Panc1 (cell line): ENCODE results near the gene PAPPA. TPM values are rescaled to one million over a fixed set of nuclear protein-coding genes. Genes with fewer than 3 reads are reported as not detected.

Source experiments
- ATAC-seq: fragments of 200-7000 bp; cut with Tn5 transposase; 2 replicates; pipeline ENCODE4 v1.9.1; 2020; ENCODE audit warnings: mild to moderate bottlenecking, moderate library complexity
- BruUV-seq: library from RNA; stranded (reverse); fragments of 400-500 nt; replicated peaks from 2 replicates; lab custom pipeline; 2021; lab: Mats Ljungman, UMichigan
- CTCF ChIA-PET: fragments of 300-600 bp; sonication (Branson Sonifier 250); formaldehyde crosslinking; loops from one replicate; lab custom pipeline; 2022; ENCODE audit warnings: antibody characterized with exemption; lab: Charles Lee
- POLR2A ChIA-PET: fragments of 300-600 bp; sonication (Branson Sonifier 250); formaldehyde crosslinking; loops from one replicate; lab custom pipeline; 2022; ENCODE audit warnings: antibody characterized with exemption; lab: Charles Lee
- DNase-seq: peaks from one replicate; pipeline ENCODE4 v3.0.0-alpha.2; 2010; ENCODE audit warnings: low read depth, low spot score
- H3K27ac ChIP-seq: 2 replicates; pipeline ENCODE4 v1.5.1; 2011; ENCODE audit warnings: mild to moderate bottlenecking, low read length, inconsistent platforms
- H3K27me3 ChIP-seq: fragments of 200-500 bp; sonication (Bioruptor generic); 2 replicates; pipeline ENCODE4 v1.6.0; 2014; ENCODE audit warnings: low read length, inconsistent platforms; ENCODE audit not compliant: control insufficient read depth, insufficient read depth
- H3K36me3 ChIP-seq: fragments of 200-500 bp; sonication (Bioruptor generic); 2 replicates; pipeline ENCODE4 v1.5.1; 2014; ENCODE audit warnings: inconsistent platforms, mild to moderate bottlenecking, low read length, moderate library complexity; ENCODE audit not compliant: control insufficient read depth, insufficient read depth
- H3K4me1 ChIP-seq: 2 replicates; pipeline ENCODE4 v1.5.1; 2011; ENCODE audit warnings: inconsistent platforms, mild to moderate bottlenecking, low read length, moderate library complexity; ENCODE audit not compliant: control insufficient read depth, insufficient read depth
- H3K4me3 ChIP-seq, 2 experiments: 2 replicates each; pipeline ENCODE4 v1.5.1; 2011 to 2012; ENCODE audit warnings: low read depth in 2 of 2, low read length in 2 of 2, mild to moderate bottlenecking in 2 of 2, inconsistent platforms in 1 of 2, moderate library complexity in 1 of 2
- H3K9me3 ChIP-seq: fragments of 200-500 bp; sonication (Bioruptor generic); 2 replicates; pipeline ENCODE4 v1.5.1; 2014; ENCODE audit warnings: low read depth, mild to moderate bottlenecking, inconsistent platforms, low read length, moderate library complexity; ENCODE audit not compliant: control insufficient read depth, insufficient read depth
- CTCF ChIP-seq: fragments of 450-650 bp; IDR thresholded peaks from 2 replicates; pipeline ENCODE4 v1.5.1; 2017; ENCODE audit warnings: mild to moderate bottlenecking
- POLR2AphosphoS5 ChIP-seq: IDR thresholded peaks from 2 replicates; pipeline ENCODE4 v1.6.1; 2012; ENCODE audit warnings: mild to moderate bottlenecking, low read depth, low read length, moderate library complexity
- REST ChIP-seq, 2 experiments: IDR thresholded peaks; 2 replicates each; pipeline ENCODE4 v1.6.1; 2011 to 2012; ENCODE audit warnings: low read depth in 2 of 2, control low read depth in 1 of 2, low read length in 1 of 2, mild to moderate bottlenecking in 1 of 2, moderate library complexity in 1 of 2; ENCODE audit not compliant: insufficient read depth in 1 of 2
- SIN3A ChIP-seq: IDR thresholded peaks from 2 replicates; pipeline ENCODE4 v1.6.1; 2012; ENCODE audit warnings: low read depth, mild to moderate bottlenecking, low read length, moderate library complexity, borderline replicate concordance; ENCODE audit not compliant: insufficient read depth
- TCF7L2 ChIP-seq: IDR thresholded peaks from 2 replicates; pipeline ENCODE4 v1.6.1; 2011; ENCODE audit warnings: mild to moderate bottlenecking, low read depth, low read length, inconsistent platforms
- in situ Hi-C: cut with HindIII; loops from 2 replicates; pipeline ENCODE4 v1.10.0; 2016; ENCODE audit warnings: low sequenced_read_pairs, low pct_unique_long_range_greater_than_20kb
- intact Hi-C: fragments of 100-400 bp; cut with micrococcal nuclease; formaldehyde crosslinking; loops from one replicate; pipeline ENCODE4 v1.10.0; 2022; ENCODE audit not compliant: unreplicated experiment
- total RNA-seq: library from RNA; stranded (reverse); gene quantifications from one replicate; pipeline ENCODE4 v1.2.1, GENCODE V29; 2021; ENCODE audit not compliant: unreplicated experiment

Gene PAPPA
- total RNA-seq, 1 experiment from 2014 or later = 1.2 TPM

DNA sequence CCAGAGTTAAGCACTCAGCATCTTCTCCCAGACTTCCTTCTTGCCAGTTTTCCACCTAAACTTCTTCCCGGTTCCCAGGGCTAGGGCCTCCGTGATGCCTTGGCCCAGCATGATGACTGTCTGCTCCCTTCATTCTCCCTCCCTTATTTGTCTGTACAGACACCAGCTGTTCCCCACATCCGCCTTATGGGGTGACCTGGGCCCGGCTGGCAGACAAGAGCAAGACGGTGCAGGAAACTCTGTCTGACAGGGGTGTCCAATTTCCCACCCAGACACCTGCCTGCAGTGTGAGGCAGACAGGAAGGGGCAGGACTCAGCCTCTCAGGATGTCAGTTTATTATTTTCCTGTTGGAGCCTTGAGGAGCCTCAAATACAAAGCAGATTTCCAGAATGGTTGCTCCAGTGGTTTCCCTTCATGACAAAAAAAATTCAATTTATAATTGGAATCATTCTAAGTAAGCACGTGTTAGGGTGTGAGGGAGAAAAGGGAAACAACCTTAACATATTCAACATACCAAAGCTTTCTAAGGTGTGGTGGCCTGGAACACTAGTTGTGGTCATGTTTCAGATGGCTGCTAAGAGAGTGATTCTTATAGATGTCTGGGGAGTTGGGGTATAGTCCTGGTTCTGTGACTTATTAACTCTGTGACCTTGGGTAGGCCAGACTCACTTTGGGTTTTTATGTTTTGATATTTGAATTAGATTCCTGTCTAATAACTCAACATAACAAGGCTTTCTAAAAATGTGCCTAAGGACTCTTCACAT is 234.5 kb downstream of the PAPPA start:
- ATAC-seq = no peak
- no peaks in the 10 kb centered on the region for H3K4me1 ChIP-seq
- H3K27me3 ChIP-seq = no peaks in the 10 kb centered on the region
- ChIA-PET POLR2A (no interaction called here), CTCF (no interaction called here)
- in situ Hi-C loops = no loop called here
- H3K9me3 ChIP-seq = no peaks in the 10 kb centered on the region
- intact Hi-C loops = no loop called here
- H3K4me3 ChIP-seq = no peak overlapping the region
- no peak overlapping the region for H3K27ac ChIP-seq
- BruUV-seq = no TSS peak
- TF ChIP-seq POLR2AphosphoS5 = no peak
- TF ChIP-seq SIN3A = no peak
- no peak for TF ChIP-seq TCF7L2
- TF ChIP-seq CTCF = no peak
- TF ChIP-seq REST (IDR thresholded peaks at IDR 0.05; ENCODE audit: insufficient read depth in 1 of 2, low read depth in 2 of 2, low read length in 1 of 2) = no peak
- no peaks in the 10 kb centered on the region for H3K36me3 ChIP-seq
- DNase-seq = no peak

DNA sequence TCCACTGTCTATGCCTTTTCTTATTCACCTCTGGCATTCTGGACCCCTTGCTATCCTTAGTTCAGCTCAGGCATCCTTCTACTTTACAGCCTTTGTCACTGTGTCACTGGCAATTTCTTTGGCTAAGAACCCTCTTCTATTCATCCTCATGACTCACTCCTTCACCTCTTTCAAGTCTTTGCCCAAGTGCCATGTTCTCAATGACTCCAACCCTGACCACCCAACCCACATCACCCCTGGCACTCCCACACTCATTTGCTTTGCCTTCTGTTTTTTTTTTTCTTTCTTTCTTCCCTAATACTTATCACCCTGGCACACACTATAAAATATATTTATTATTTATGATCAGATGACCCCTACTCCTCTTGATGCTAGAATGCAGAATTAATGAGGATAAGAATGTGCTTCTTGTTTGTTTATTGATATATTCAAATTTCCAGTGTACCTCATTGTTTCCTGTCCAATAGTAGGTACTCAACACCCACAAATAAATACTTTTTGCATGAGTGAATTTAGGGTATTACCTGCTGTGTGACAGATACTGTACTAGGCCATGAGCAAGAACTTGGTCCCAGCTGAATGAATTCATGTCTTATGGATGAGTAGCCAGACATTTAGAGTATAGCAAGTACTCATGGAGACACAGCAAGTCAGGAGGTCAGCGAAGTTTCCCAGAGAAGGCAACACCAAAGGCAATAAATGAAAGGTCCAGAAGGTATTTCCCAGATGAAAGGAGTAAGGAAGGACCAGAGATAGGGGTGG is 236.1 kb downstream of the PAPPA start:
- DNase-seq = no peak
- CTCF ChIA-PET = no interaction called here
- no peak for ATAC-seq
- Histone ChIP-seq H3K9me3 (no peaks in the 10 kb centered on the region), H3K27me3 (no peaks in the 10 kb centered on the region), H3K36me3 (no peaks in the 10 kb centered on the region), H3K4me3 (no peak overlapping the region), H3K4me1 (no peaks in the 10 kb centered on the region), H3K27ac (no peak overlapping the region)
- intact Hi-C loops = no loop called here
- TF ChIP-seq TCF7L2 = no peak
- no peak for TF ChIP-seq POLR2AphosphoS5
- TF ChIP-seq REST (IDR thresholded peaks at IDR 0.05; ENCODE audit: insufficient read depth in 1 of 2, low read depth in 2 of 2, low read length in 1 of 2) = no peak
- TF ChIP-seq SIN3A = no peak
- no peak for TF ChIP-seq CTCF
- no TSS peak for BruUV-seq
- POLR2A ChIA-PET = no interaction called here
- in situ Hi-C loops = no loop called here
